ENCODE measurements around the gene HSD3B1.

Gene HSD3B1

DNA sequence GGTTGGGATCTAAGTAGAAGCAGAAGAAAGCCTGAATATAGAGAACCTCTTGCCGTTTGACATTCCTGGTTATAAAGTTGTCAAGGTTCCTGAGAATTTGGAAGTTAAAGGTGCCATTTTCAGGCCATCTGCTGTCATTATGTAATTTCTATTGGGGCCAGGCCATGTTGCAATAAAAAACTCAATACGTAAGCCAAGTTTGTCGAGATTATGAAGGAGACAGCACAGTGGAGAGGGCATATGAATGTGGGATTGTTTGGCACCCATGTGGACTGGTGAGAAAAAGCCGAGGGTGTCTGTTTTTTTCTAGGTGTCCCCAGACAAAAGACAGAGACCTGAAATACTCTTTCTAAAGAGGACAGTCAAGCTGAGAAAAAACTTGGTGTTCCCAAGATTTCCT lies 18.8 kb upstream of the HSD3B1 start:
- Histone ChIP-seq H4K20me1 (ENCODE audit: low read depth, low read length) (no peaks in the 10 kb centered on the region), H2AFZ (ENCODE audit: low read depth, low read length, severe bottlenecking) (no peak overlapping the region), H3K9me3 (ENCODE audit: insufficient read depth, low read length) (no peaks in the 10 kb centered on the region), H3K79me2 (ENCODE audit: insufficient read depth, low read length) (no peaks in the 10 kb centered on the region), H3K36me3 (ENCODE audit: low read length) (no peaks in the 10 kb centered on the region), H3K4me3 (ENCODE audit: insufficient read depth, low read length, poor library complexity, severe bottlenecking) (no peak overlapping the region), H3K9me2 (replicated peaks; ENCODE audit: insufficient read depth, low read length) (no peaks in the 10 kb centered on the region), H3K27me3 (ENCODE audit: low read length) (no peaks in the 10 kb centered on the region), H3K27ac (ENCODE audit: low read depth, low read length) (no peak overlapping the region), H3K4me2 (ENCODE audit: low read depth, low read length, poor library complexity, severe bottlenecking) (no peak overlapping the region), H3K9ac (ENCODE audit: low read length) (no peak overlapping the region), H3F3A (ENCODE audit: insufficient read depth) (no peaks in the 10 kb centered on the region)
- no peak for TF ChIP-seq EZH2phosphoT487 (conservative IDR thresholded peaks at IDR 0.05; ENCODE audit: low read length)
- TF ChIP-seq, protein P1, sequence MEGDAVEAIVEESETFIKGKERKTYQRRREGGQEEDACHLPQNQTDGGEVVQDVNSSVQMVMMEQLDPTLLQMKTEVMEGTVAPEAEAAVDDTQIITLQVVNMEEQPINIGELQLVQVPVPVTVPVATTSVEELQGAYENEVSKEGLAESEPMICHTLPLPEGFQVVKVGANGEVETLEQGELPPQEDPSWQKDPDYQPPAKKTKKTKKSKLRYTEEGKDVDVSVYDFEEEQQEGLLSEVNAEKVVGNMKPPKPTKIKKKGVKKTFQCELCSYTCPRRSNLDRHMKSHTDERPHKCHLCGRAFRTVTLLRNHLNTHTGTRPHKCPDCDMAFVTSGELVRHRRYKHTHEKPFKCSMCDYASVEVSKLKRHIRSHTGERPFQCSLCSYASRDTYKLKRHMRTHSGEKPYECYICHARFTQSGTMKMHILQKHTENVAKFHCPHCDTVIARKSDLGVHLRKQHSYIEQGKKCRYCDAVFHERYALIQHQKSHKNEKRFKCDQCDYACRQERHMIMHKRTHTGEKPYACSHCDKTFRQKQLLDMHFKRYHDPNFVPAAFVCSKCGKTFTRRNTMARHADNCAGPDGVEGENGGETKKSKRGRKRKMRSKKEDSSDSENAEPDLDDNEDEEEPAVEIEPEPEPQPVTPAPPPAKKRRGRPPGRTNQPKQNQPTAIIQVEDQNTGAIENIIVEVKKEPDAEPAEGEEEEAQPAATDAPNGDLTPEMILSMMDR (IDR thresholded peaks at IDR 0.05; ENCODE audit: insufficient read depth, low read length, poor library complexity, severe bottlenecking), result no peak

DNA sequence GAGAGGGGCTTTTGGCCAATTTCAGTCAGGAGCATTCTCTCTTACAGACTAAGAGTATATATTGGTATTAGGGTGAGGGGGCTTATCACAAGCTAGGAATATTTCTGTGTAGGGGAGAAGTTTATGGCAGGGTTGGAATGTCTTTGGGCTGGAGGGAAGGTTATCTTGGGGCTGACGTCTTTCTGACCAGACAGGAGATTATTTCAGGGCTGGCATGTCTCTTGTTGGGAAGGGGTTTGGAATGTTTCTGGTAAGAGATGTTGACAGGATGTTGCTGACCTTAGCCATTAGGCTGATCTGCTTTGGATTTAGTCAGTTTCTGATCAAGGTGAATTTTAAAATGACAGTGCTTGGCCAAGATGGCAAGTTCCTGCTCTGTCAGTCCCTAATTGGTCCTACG lies 17.8 kb upstream of the HSD3B1 start:
- Histone ChIP-seq H3K4me2 (ENCODE audit: low read depth, low read length, poor library complexity, severe bottlenecking) (no peak overlapping the region), H3K27ac (ENCODE audit: low read depth, low read length) (no peak overlapping the region), H3K27me3 (ENCODE audit: low read length) (no peaks in the 10 kb centered on the region), H3K9me3 (ENCODE audit: insufficient read depth, low read length) (no peaks in the 10 kb centered on the region), H4K20me1 (ENCODE audit: low read depth, low read length) (no peaks in the 10 kb centered on the region), H3K4me3 (ENCODE audit: insufficient read depth, low read length, poor library complexity, severe bottlenecking) (no peak overlapping the region), H3F3A (ENCODE audit: insufficient read depth) (no peaks in the 10 kb centered on the region), H3K9me2 (replicated peaks; ENCODE audit: insufficient read depth, low read length) (no peaks in the 10 kb centered on the region), H3K36me3 (ENCODE audit: low read length) (no peaks in the 10 kb centered on the region), H3K79me2 (ENCODE audit: insufficient read depth, low read length) (no peaks in the 10 kb centered on the region), H3K9ac (ENCODE audit: low read length) (no peak overlapping the region), H2AFZ (ENCODE audit: low read depth, low read length, severe bottlenecking) (no peak overlapping the region)
- TF ChIP-seq, protein P1 (IDR thresholded peaks at IDR 0.05; ENCODE audit: insufficient read depth, low read length, poor library complexity, severe bottlenecking), result no peak
- no peak for TF ChIP-seq EZH2phosphoT487 (conservative IDR thresholded peaks at IDR 0.05; ENCODE audit: low read length)

DNA sequence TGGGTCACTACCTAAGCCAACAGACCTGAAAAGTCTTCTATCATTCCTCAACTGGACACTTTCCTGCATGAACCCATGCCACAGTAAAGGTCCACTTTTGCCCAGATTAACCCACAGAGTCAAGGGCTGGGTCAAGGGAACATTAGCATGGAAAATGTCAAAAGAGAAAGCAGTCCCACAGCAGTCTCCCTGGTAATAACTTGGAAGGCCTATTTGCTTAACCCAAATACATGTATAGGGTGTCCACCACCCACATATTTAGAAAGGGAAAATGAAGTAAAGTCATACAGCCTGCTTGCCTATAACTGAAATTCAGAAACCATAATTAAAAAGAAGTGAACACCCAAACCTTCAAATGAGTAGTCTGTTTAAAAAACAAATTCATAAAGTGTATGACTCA lies 16.1 kb upstream of the HSD3B1 start:
- no peaks in the 10 kb centered on the region for H3K36me3 ChIP-seq (ENCODE audit: low read length)
- 0 out of 2 replicates have a peak, but pooled peaks cover 4% of the 10 kb centered on the region for H3K9me3 ChIP-seq (ENCODE audit: insufficient read depth, low read length)
- H3K27me3 ChIP-seq (ENCODE audit: low read length), result no peaks in the 10 kb centered on the region; the same call in 1 of the 2 replicates
- no peaks in the 10 kb centered on the region for H3K9me2 ChIP-seq (replicated peaks; ENCODE audit: insufficient read depth, low read length)
- H3F3A ChIP-seq (ENCODE audit: insufficient read depth), result no peaks in the 10 kb centered on the region
- H3K4me2 ChIP-seq (ENCODE audit: low read depth, low read length, poor library complexity, severe bottlenecking), result no peak overlapping the region
- no peak overlapping the region for H3K9ac ChIP-seq (ENCODE audit: low read length)
- no peak for TF ChIP-seq EZH2phosphoT487 (conservative IDR thresholded peaks at IDR 0.05; ENCODE audit: low read length)
- TF ChIP-seq, protein P1 (IDR thresholded peaks at IDR 0.05; ENCODE audit: insufficient read depth, low read length, poor library complexity, severe bottlenecking), result no peak
- no peak overlapping the region for H3K27ac ChIP-seq (ENCODE audit: low read depth, low read length)
- H4K20me1 ChIP-seq (ENCODE audit: low read depth, low read length), result no peaks in the 10 kb centered on the region
- H3K79me2 ChIP-seq (ENCODE audit: insufficient read depth, low read length), result no peaks in the 10 kb centered on the region
- H2AFZ ChIP-seq (ENCODE audit: low read depth, low read length, severe bottlenecking), result no peak overlapping the region
- no peak overlapping the region for H3K4me3 ChIP-seq (ENCODE audit: insufficient read depth, low read length, poor library complexity, severe bottlenecking)
